Epithelial cell of esophagus (primary cell): ENCODE data around the gene PLEKHG1.

Experiments
- DNase-seq: peaks from one replicate; pipeline ENCODE4 v3.0.0; 2010; ENCODE audit warnings: low read depth
- H3K4me3 ChIP-seq: 2 replicates; pipeline ENCODE4 v1.5.1; 2011; ENCODE audit warnings: mild to moderate bottlenecking, low read length, control low read depth
- TF ChIP-seq, protein P1 (sequence below): IDR thresholded peaks from 2 replicates; pipeline ENCODE4 v1.5.1; 2011; ENCODE audit warnings: low read depth, mild to moderate bottlenecking, low read length, control low read depth, inconsistent platforms; ENCODE audit not compliant: insufficient read depth; ENCODE audit errors: missing control alignments

PLEKHG1 gene

DNA sequence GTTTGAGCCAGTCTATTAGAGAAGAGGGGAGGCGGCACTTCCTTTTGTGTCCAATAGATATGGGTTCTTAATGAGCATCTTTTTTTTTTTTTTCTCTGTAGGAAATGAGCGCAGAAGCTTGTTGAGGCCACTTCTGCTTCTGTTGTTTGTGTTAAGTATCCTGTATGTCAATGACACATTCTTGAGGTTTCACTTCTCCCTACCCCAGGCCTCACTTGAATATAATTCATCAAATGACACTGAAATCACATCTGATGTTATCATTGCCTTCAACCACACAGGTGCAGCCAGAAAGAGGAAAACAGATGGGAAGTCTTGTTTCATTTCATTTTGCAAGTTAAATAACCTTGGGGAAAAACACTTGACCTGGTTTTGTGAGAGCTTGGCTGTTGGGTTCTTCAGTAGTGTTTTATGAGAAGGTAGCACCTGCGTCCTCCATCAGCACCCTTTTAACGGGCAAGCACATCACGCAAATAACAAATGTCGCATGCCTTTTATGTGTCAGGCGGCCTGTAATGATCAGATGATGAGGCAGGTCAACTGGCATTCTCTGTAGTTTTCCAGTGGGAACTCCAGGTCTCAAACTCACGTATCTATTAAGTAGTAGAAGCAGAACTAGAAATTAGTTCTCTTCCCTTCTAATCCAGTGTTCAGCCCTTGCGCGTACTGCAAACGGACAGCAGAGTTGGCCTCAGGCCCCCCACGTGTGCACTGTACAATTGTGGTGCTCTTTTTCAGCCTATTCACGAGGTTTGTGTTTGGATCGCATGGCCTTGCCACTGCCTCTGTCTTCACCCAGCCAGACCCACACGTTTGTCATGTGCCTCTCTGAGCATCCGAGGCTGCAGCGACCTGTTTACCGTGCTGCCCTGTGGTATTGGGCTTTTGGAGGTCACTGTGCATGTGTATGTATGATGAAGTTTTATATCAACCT lies 23.5 kb downstream of the PLEKHG1 start:
- no peak for DNase-seq
- TF ChIP-seq, protein P1, sequence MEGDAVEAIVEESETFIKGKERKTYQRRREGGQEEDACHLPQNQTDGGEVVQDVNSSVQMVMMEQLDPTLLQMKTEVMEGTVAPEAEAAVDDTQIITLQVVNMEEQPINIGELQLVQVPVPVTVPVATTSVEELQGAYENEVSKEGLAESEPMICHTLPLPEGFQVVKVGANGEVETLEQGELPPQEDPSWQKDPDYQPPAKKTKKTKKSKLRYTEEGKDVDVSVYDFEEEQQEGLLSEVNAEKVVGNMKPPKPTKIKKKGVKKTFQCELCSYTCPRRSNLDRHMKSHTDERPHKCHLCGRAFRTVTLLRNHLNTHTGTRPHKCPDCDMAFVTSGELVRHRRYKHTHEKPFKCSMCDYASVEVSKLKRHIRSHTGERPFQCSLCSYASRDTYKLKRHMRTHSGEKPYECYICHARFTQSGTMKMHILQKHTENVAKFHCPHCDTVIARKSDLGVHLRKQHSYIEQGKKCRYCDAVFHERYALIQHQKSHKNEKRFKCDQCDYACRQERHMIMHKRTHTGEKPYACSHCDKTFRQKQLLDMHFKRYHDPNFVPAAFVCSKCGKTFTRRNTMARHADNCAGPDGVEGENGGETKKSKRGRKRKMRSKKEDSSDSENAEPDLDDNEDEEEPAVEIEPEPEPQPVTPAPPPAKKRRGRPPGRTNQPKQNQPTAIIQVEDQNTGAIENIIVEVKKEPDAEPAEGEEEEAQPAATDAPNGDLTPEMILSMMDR = no peak
- H3K4me3 ChIP-seq = no peak overlapping the region

DNA sequence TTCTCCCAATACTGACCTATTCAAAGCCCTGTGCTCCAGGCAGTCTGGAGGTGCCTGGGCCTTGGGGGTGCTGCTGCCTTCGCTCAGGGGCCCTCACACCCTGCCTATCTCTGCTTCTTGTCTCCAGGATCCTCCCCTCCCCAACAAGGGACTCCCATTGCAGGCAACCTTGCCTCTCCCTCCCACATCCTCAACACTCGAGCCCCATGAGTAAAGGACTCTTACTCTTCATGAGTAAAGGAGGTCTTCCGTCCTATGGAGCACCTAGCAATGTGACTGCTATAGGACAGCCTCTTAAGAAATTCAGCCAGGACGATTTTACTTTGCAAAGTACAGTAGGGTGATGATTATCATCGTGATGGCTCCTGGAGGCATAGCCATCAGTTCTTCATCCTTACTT lies 24.5 kb downstream of the PLEKHG1 start:
- TF ChIP-seq, protein P1 = no peak
- no peak overlapping the region for H3K4me3 ChIP-seq
- DNase-seq = no peak

DNA sequence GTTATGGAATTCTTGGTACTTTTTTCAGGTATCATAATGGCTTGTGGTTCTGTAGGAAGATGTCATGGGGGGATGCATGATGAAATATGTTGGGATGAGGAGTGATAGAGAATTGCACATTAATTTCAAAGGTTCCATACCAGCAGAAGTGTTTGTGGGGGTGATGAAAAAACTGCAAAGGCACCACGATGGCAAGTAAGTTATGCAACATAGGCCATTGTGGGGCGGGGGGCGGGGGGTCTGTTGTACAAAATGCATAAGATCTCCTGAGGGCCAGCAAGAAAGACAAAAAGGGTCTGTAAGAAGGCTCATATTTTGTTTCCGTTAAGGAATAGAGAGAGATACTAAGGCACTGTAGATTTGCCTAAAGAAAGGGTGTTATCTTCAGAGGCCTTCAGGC lies 26.2 kb downstream of the PLEKHG1 start:
- no peak for DNase-seq
- TF ChIP-seq, protein P1 = no peak
- H3K4me3 ChIP-seq = no peak overlapping the region

DNA sequence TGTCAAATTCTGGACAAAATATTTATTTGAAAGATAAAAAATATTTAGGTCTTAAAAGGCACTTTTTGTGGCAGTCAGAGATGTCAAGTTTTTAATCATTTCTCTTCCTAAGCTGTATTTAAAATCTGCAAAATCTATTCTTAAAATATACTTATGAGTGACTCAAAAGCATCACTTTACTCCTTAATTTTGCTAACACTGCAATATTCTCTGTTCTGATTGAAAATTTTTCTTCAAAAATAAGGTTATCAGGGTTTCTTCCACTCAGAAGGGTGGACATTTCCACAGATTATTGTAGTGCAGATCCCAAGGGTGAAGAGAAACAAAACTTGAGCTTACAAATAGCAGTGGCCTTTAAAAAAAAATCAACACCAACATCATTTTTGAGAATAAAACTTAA lies 27.5 kb downstream of the PLEKHG1 start:
- DNase-seq = no peak
- TF ChIP-seq, protein P1 = no peak
- no peak overlapping the region for H3K4me3 ChIP-seq

DNA sequence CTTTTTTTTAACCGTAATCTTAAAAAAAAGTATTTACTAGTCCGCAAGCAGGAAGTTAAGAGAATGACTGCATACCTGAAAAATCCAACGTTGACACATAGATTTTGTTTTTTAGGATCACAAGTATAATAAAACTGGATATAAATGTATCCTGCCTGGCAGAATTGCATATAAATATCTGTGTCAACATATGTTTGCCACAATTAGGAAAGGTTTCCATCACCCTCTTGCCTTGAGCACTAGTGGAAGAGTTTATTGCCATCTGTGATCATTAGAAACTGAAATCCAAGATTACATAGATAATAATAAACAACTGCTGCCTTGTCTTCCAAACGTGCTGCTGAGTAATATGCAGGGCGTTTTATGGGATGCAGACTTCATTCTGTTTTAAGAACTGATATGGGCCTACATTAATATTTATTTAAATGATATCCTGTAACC lies 27.9 kb downstream of the PLEKHG1 start:
- TF ChIP-seq, protein P1 = no peak
- H3K4me3 ChIP-seq = no peak overlapping the region
- DNase-seq = no peak

DNA sequence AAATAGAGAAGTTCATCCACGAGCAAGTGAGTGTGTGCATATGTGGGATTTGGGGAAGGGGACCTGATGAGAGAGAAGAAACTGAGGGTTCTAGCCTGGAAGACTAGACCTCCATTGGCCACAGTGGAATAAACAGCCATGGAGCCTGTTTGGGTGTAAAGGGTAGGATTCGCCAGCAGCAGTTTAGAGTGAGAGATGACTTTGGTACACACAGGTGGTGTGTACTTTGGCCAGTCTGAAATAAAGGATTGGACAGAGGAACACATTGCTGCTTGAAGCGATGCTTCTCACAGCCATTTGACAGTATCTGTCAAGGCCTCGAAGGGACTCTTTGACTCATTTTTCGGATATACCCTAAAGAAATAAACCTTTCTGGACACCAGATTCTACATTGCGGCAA lies 29.2 kb downstream of the PLEKHG1 start:
- TF ChIP-seq, protein P1 = no peak
- H3K4me3 ChIP-seq = no peak overlapping the region
- DNase-seq = no peak
